NCI-H1105 treated with DMSO at 0.1 percent for 48 hours (cell line): ENCODE results near the gene MAP10.

ENCODE experiments used
- DNase-seq: peaks from one replicate; lab custom pipeline; 2025; lab: John Stamatoyannopoulos, UW

Gene MAP10

DNA sequence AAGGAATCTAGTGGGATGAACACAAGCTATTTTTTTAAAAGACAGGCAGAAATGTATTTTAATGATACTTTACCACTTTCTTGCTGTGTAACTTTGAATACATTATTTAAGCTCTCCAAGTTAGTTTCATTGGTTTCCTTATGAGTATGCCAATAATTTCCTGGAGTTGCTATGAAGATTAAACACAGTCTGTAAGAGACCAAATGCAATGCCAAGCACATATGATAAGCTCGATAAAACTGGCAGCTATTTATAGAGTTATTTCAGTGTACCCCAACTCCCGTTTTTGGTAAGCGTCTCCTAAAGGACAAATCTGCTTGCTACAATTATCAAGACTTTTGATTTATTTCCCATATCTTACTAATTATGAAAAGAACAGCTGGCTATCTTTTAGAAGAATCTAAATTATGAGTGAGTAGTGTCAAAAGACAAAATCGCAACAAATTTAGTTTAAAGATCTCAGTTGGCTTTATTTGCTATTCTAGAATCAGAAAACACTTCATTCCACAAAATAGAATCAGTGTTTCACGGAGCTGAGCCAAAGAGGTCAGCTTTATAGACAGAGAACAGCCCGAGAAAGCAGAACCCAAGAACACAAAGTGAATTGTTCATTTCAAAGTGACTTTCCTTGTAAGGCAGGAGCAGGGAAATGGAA lies 7.2 kb upstream of the MAP10 start:
- no peak for DNase-seq

- DNase-seq, result no peak
These were observed 6.3 kb upstream of the MAP10 start for GRCh38 chr1:232798920-232799319.

- DNase-seq, result no peak
These were observed 932 bp downstream of the MAP10 start for GRCh38 chr1:232806186-232806510.

DNA sequence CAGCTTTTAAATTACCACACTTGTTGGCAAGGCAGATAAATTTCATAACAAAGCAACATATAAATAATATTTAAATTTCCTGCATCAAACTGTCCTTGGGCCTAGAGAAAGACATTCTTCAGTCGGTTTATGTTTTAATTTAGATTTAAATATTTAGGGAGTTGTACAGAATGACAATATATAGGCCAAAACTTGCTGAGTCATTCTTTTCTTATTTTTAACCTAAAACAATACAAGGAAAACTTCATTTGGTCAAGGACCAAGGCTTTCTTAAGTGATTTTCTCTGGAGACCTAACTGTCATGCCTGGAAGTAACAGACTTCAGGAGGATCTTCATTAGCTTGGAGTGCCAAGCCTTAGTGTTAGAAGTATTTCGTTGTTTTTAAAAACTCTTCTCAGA lies 5.6 kb downstream of the MAP10 start:
- DNase-seq, result no peak

- DNase-seq, result no peak
These were observed 7.3 kb downstream of the MAP10 start for GRCh38 chr1:232812560-232812959.

GRCh38 chr1:232813097-232813496 lies 7.9 kb downstream of the MAP10 start:
- no peak for DNase-seq

- no peak for DNase-seq
These were observed 8.5 kb downstream of the MAP10 start for GRCh38 chr1:232813760-232814159.

DNA sequence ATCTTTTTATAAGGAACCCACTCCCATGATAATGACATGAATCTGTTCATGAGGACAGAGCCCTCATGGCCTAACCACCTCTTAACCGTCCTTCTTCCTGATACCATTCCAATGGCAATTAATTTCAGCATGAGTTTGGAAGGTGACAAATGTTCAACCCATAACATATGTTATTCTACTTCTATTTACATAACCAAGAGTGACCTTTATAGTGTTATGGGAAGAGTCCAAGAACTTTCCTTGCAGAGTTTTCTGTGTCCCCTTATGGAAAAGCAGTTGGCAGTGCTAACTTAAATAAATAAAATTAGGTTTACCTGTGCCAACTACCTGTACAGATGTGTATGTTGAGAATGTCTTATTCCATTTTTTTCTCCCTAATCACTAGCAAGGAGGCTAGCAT lies 11.1 kb downstream of the MAP10 start:
- DNase-seq, result no peak

GRCh38 chr1:232818040-232818439 lies 12.8 kb downstream of the MAP10 start:
- DNase-seq, result no peak

GRCh38 chr1:232820431-232820830 lies 15.2 kb downstream of the MAP10 start:
- DNase-seq, result no peak

GRCh38 chr1:232822530-232822929 lies 17.3 kb downstream of the MAP10 start:
- no peak for DNase-seq

DNA sequence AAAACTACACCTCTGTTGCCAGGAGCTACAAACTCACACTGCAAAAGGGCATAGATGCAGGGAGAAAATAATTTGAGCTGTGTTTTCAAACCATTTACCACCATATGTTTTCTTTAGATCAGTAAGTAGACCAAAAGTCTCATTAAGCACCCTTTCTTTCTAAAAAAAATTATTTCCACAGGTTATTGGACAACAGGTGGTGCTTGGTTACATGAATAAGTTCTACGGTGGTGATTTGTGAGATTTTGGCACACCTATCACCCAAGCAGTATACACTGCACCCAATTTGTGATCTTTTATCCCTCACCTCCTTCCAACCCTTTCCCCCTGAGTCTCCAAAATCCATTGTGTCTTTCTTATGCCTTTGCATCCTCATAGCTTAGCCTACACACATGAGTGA lies 21.1 kb downstream of the MAP10 start:
- no peak for DNase-seq

- no peak for DNase-seq
These were observed 25.4 kb downstream of the MAP10 start for GRCh38 chr1:232830661-232831060.

DNA sequence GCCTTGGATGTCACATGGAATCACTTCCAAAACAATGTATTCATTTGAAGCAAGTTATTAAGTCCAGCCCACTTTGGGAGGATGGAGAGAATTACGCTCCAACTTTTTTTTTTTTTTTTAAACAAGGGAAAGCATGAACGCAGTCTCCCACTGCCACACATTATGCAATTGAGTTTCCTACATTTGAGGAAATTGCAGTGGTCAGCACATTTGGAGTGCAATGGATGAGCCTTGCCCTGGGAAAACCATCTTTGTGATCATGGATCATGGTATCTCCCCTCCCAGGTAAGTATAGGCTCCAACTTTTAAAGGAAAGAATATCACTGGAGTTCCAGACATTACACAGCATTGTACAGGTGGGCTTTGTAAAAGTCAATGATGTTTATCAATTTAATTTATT lies 26.7 kb downstream of the MAP10 start:
- no peak for DNase-seq

DNA sequence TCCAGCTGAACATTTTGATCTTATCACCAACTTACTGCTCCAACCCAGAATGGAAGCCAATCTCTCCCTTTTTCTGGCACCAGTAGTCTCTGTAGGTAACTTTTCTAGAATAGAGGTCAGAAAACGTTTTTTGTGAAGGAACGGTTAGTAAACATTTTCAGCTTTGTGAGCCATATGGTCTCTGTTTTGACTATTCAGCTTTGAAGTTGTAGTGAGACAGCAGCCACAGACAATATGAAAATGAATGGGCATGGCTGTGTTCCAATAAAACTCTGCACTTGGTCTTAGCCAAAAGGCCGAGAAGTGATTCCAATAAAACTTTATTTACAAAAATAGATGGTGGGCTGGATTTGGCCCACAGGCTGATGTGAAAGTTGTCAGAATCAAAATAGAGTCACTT lies 28.9 kb downstream of the MAP10 start:
- DNase-seq, result no peak

- no peak for DNase-seq
These were observed 29.9 kb downstream of the MAP10 start for GRCh38 chr1:232835166-232835565.

DNA sequence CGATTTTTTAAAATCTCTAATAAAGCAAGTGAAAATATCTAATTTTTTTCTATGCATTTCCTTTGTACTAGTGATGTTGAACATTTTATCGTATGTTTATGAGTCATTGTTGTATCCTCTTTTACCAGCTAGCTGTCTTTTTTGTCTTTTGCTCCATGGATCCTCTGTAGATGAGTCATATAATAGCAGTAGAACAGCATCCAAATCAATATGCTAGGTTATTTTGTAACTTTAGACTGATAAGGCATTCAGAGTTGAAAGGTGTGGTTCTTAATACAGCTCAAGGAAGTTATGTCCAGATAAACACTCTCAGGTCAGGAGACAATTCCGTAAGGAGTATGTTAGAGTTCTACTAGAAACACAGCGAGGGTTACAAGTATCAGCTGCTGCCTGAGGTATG lies 31.9 kb downstream of the MAP10 start:
- DNase-seq, result no peak

DNA sequence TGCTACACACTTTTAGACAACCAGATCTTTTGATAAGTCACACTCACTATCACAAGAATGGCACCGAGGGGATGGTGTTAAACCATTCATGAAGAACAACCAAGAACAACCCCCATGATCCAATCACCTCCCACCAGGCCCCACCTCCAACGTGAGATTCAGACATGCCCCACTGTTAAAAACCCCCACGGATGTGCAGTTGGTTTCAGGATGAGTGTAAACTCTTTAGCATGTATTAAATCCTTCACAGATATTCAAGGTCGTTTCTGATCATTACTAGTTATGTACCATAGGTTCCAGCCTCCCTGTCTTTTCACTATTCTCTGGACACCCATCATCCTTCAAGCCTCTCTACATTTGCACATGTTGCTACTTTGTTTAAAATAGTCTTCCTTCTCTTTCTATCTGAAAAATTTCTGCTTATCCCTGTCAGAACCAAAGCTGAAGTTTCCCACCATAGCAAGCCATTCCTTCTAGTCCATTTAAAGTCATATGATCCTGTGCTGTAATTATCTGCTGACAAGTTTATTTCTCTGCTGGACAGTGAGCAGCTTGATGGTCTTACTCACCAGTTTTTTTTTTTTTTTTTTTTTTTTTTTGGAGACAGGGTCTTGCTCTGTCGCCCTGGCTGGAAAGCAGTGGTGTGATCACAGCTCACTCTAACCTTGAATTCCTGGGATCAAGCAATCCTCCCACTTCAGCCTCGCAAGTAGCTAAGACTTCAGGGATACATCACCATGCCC lies 36.8 kb downstream of the MAP10 start:
- no peak for DNase-seq

- no peak for DNase-seq
These were observed 39.6 kb downstream of the MAP10 start for GRCh38 chr1:232844791-232845190.

DNA sequence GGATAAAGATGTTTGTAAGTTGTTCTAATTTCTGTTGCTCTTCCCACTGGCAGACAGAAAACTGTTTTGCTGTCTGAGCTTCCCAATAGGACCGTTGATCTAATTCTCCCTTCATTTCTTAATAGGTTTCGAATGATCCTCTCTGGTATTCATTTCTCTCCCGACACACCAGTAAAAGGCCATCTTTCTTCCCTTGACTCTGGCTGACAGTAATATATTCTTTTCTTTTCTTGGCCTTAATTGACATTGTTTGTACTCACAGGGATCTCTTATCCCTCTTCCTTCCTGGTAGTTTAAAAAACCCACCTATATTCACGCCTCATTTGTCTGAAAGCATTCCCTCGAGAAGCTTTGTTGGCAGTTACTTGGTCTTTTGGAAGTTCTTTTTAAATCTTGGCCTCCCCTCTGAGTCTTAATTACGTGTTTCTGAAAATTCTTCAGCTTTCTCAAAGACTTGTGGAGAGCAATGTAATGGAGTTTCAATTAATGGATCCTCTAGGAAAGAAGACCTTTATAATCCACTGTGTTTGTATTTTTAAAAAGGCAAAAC lies 40.3 kb downstream of the MAP10 start:
- DNase-seq, result no peak

- DNase-seq, result no peak
These were observed 46.3 kb downstream of the MAP10 start for GRCh38 chr1:232851532-232851931.

GRCh38 chr1:232853994-232854797 lies 49.0 kb downstream of the MAP10 start:
- DNase-seq, result no peak

- DNase-seq, result no peak
These were observed 49.6 kb downstream of the MAP10 start for GRCh38 chr1:232854798-232855159.
